GM19238 (cell line): ENCODE data around the gene CDH23.

Experiments used
- DNase-seq: peaks from one replicate; pipeline ENCODE4 v3.0.0; 2011; ENCODE audit warnings: low spot score; ENCODE audit not compliant: insufficient read length

Gene CDH23

GRCh38 chr10:71512761-71513539 is 116.2 kb downstream of the CDH23 start:
- no peak for DNase-seq

DNA sequence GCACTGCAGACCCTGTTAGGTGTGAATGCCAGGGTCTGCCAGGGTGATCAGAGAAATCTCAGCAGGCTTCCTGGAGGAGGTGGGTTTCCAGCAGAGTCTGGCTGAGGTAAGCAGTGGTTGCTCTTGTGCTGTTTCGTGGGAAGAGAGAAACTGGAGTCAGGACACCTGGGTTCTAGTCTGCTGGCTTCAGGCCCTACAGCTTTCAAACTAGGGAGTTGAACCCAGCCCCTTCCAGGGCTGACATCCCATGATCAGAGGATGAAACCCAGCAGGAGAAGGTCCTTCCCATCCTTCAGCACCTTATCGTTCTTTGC is 116.8 kb downstream of the CDH23 start:
- DNase-seq = no peak

- DNase-seq = no peak
These were observed 117.2 kb downstream of the CDH23 start for GRCh38 chr10:71513936-71514335.

DNA sequence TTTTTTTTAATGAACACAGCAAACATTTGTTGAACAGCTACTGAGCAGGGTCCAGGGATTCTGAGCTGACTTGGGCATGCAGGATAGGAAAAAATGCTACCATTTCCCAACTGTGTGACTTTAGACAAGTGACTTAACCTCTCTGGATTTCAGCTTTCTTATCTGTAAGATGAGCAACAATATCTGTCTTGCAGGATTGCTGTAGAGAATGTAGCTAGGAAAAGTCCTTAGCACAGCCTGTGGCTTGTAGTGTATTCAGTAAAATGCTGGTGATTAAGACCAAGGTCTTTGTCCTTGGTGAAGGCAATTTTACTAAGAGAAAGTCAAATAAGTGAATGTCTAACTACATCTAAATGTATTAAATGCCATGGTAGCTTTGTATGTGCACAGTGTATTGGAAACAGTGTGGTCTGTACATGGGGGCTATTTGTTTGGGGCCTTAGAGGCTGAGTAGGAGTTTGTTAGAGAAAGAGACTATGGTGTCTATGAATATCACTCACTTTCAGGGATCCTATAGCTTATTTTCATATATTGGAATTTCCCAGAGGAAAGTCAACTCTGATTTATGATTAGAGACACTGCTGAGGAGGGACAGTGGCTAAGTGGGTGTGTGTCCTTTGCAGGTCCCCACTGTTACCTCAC is 118.9 kb downstream of the CDH23 start:
- DNase-seq = no peak

- no peak for DNase-seq
These were observed 120.2 kb downstream of the CDH23 start for GRCh38 chr10:71516890-71517289.

DNA sequence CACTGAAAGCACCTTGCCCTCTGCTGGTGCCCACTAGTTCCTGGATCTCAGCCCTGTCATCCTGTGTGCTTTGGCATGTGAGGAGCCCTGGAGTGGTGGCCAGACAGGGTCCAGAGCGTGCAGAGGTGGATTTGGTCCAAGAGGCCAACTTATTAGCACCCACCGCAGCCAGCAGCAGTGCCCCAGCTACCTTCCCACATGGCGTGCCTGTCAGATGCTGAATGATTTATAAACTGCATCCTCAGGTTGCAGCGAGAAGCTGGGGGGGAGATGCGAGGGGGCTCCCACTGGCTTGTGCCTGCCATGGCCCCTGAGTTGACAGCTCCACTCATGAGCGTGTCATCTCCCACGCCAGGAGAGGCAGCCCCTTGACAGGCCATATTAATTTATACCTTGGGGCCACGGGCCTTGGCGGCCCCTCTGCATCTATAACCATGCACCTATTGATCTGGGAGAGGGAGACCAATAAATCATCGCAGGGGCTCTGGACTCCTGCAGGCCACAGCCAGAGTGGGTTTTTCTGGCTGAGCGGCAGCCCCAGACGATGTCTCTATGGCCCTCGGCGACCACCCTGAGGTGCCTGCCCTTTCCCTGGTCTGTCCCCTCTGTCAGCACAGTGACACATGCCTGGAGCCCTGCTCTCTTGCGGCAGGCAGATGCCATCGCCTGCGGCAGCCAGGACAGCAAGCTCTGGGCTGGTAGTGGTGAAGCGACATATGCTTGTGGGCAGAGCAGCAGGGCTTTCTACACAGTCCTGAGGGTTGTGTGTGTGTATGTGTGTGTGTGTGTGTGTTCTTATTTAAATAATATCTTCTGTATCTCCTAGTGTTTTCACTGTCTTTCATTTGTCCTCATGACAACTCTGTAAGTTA is 120.8 kb downstream of the CDH23 start:
- DNase-seq = no peak

GRCh38 chr10:71520042-71520441 is 123.3 kb downstream of the CDH23 start:
- no peak for DNase-seq

DNA sequence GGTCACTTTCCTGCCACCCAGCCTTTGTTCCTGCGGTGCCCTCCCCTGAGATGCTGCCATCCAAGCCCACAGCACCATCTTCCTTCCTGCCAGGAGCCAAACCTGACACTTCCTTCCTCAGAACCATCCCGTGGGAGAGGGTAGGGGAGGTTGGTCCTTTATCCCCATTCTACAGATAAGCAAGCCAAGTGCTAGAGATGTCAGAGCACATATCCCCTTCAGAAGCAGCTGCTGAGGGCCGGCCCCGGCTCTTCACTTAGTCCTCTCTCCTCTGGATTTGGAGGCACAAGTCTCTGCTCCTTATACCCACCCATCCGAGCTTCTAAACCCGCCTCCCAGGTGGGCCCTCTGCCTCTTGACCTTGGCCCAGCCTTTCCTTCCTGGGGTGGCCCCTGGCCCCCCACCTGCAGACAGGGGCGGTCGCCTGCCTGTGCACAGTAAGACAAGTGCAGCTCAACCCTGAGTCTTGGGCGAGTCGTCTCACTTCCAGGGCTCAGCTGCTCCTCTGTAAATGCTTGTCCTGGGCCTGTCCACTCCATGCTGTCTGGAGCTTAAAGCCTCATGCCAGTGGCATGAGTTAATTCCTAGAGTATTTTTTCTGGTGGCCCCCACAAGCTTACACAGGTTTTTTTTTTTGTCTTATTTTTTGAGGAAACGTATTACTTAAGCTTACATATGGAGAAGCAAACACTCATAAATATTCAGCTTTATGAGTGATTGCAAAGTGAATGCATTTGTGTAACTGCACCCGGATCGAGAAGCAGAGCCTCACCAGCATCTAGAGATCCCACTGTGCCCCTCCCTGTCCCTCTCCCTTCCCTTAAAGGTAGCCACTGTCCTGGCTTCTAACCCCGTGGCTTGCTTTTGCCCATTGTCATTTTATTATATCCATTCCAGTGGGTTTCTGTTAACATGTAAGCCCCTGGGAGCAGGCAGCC is 125.1 kb downstream of the CDH23 start:
- no peak for DNase-seq

GRCh38 chr10:71522442-71523144 is 125.9 kb downstream of the CDH23 start:
- DNase-seq = no peak

DNA sequence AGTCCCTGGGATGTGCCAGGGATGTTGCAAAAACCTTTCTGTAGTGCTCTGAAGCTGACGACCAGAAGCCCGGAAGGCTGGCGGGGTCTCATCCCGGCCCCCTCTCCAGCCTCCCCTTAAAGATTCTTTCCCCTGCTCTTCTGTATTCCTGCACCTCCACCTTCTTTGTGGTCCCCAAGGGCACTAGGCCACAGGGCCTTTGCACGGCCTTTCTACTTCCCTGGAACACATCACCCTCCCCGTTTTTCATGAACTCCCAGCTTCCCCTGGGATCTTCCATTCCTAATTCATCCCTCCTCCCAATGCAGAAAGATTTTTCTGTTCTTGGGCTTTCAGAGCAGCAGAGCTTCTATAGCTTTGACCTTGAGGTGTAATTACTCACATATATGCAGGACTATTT is 127.0 kb downstream of the CDH23 start:
- DNase-seq = no peak

DNA sequence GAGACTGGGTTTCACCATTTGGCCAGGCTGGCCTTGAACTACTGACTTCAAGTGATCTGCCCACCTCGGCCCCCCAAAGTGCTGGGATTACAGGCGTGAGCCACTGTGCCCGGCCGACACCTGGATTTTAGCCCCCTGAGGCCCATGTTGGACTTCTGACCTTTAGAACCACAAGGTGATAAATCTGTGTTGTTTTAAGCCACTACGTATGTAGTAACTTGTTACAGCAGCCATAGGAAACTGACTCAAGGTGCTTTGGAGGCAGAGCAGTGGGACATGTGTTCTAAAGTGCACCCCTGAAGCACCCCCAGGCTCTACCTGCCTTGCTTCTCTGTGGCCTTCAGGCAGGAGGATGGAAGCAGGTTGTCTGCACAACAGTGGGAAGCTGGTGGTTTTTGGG is 128.4 kb downstream of the CDH23 start:
- no peak for DNase-seq

DNA sequence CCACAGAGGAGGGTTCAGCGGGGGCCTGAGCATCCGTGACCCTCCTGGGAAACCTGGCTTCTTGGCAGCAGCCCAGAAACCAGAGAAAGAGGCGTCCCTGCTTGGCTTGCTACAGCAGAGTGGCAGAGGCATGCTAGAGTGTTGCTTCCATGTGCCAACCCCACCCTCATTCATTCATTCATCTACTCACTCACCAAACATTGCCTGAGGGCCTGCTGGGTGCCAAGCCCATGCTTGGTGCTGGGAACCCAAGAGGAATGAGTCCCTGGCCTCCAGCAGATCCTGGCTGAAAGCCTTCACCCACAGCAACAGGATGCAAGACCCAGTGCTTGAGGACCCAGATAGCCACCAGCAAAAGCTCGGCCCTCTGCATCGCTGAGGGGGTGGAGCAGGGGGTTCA is 129.0 kb downstream of the CDH23 start:
- no peak for DNase-seq

DNA sequence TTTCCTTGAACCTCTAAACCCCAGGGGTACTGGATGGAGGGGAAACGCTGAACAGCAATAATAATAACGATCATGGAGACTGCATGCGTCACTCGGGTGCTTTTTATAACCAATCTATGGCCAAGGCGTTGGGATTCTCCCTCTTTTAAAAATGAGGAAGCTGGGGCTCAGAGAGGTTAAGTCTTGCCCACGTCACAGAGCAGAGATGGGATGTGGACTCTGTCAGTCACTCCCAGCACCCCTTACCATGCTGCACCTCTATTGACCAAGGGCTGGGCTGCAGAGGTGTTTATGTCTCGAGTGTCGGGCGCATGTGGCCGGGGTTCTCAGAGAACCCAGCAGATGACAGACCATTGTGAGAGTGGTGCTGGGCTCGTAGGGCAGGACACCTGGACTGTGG is 129.9 kb downstream of the CDH23 start:
- no peak for DNase-seq

DNA sequence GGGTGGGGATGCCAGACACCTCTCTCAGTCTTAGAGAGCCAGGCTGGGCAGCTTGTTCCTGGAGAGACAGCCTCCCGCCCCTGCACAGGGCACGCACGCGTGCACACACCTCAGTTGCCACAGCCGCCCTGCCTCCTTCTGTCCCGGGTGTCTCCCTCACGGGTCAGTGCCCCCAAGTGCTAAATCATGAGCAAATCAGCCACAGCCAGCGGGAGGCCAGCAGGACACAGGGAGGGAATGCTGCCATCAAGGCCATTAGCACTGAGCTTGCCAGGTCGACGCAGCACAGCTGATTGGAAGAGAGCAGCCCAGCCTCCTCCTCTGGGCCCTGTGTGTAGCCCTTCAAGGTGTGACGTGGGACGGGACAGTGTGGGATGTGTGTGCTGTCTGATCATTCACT is 130.4 kb downstream of the CDH23 start:
- no peak for DNase-seq

DNA sequence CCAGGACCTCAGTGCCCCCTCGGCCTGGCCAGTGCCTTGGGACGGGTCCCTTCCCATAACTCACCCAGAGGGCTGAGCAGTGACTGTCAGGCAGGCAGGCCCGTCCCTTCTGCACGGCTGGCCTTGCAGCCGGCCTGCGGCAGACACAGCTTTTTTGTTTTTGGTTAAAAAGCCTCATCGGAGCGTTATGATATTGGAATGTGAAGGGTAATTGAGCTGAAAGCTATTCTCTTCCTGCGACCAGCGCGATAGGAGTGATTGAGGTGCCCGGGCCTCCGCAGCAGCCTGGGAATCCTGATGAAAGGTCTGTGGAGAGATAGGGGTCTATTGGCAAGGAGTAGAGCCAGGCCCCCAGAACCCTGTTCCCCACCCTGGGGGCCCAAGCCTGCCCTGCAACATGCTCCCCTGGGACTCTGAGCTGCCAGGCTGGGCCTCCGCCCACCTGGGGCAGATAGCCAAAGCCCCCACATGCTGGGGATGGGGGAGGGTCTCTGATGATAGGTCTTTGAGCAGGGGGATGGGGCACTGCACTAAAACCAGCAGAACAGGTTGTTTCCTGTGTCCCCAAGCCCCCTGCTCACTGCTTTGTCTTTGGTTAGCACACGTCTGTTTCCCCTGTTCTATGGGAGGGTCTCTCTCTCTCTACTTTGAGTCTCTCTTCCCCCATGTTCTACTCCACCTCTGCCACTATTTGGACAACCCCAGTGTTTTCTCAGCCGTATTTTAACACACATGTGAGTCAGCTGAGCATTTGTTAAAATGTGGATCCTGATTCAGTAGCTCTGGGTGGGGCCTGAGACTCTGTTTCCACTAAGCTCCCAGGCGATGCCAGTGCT is 131.9 kb downstream of the CDH23 start:
- DNase-seq = no peak

GRCh38 chr10:71529207-71529827 is 132.6 kb downstream of the CDH23 start:
- DNase-seq = no peak

GRCh38 chr10:71530781-71531180 is 134.1 kb downstream of the CDH23 start:
- DNase-seq = no peak

GRCh38 chr10:71531485-71532446 is 135.0 kb downstream of the CDH23 start:
- DNase-seq = peak; percentile 20
